Measurements from ENCODE around the gene LRRC27.
A peak's percentile ranks its signal among the peaks of the same experiment; 100 is the strongest.
"Not testable (repeated sequence)": the region's sequence is repeated elsewhere in the genome, so short reads cannot be mapped to it uniquely, and the experiment has no call there.

The LRRC27 gene

GRCh38 chr10:132316133-132316532, 15.9 kb upstream of the LRRC27 start:
- DNase-seq, result no peak

GRCh38 chr10:132317477-132317876, 14.5 kb upstream of the LRRC27 start:
- not testable (repeated sequence) for DNase-seq

GRCh38 chr10:132319853-132320653, 11.9 kb upstream of the LRRC27 start:
- peak in 1 of 2 donors; percentile 31 for DNase-seq

- no peak for DNase-seq
These were observed 11.1 kb upstream of the LRRC27 start for GRCh38 chr10:132320654-132321469.

DNA sequence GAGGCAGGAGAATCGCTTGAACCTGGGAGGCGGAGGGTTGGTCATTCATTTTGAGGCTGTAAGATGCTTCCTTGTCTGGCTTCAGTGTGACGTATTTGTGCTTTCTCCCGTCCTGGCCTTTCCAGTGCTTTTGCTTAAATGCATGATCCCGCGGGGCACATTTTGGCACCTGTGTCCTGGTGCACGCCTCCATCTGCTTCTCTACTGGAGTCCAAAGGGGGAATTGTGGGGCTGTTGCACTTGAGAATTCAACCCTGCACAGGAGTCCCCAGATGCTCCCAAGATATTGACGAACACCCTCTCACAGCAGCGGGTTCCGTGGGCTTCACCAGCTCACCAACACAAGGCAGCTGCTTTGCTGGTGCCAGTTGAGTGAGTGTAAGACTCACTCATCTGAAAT, 10.3 kb upstream of the LRRC27 start:
- no peak for DNase-seq

DNA sequence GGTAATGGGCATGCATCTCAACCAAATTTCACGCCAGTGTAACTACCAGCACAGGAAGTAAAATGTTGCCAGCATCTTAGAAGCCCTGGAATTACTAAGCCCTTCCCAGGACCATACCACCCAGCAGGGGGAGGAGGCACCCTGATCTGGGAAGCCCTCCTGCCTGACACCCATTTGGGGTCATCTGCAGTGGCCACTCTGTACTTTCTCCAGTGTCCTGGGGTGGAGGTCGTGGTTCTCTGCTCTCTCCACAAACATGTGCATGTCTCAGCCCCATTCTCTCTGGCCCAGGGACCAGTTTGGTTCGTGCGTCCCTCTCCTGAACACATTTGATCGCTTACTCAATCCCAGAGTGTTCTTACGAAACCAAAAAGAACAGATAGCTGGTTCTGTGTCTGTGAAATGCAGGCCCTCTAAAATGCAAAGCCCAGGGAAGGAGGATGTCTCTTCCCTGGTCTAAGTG, 9.4 kb upstream of the LRRC27 start:
- DNase-seq, result no peak

- no peak for DNase-seq
These were observed 7.8 kb upstream of the LRRC27 start for GRCh38 chr10:132324186-132324585.

DNA sequence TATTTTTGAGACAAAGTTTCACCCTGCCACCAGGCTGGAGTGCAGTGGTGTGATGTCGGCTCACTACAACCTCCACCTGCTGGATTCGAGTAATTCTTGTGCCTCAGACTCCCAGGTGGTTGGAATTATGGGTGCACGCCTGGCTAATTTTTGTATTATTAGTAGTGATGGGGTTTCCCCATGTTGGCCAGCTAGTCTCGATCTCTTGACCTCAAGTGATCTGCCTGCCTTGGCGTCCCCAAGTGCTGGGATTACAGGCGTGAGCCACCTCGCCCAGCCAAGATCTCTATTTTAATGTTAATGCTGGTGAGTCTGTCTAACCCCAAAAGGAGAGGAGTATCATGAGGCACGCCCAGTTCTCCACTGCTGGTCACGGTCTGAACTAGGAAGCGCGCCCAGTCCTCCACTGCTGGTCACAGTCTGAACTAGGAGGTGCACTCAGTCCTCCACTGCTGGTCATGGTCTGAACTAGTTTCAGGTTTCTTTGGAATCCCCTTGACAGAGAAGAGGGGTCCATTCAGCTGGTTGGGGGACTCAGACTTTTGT, 5.6 kb upstream of the LRRC27 start:
- DNase-seq, result no peak

GRCh38 chr10:132326925-132327324, 5.1 kb upstream of the LRRC27 start:
- DNase-seq, result no peak

DNA sequence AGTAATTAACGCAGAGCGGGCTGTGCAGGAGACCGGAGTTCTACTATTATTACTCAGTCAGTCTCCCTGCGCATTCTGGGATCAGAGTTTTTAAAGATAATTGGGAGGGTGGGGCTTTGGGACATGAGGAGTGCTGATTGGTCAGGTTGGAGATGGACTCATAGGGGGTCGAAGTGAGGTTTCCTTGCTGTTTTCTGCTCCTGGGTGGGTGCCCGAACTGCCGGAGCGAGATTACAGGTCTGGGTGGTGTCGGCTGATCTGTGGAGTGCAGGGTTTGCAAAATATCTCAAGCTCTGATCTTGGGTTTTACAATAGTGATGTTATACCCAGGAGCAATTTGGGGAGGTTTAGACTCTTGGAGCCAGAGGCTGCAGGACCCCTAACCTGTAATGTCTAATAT, 3.9 kb upstream of the LRRC27 start:
- DNase-seq, result no peak

DNA sequence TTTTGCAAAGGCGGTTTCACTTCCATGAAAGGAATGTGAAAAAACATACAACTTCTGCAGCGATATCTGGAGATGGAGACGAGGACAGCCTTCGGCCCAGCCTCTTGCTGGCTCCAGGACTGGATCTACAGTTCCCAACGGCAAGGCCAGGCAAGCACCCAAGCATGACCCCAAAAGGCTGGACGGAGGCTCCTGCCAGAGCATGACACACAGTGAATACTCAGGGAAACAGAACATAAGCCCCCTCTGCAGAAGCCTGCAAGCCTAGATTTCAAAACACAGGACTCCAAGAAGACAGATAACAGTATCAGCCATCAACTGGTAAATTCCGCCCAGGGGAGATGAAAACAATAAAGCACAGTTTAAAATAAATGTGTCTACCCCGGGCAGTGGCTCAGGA, 3.3 kb upstream of the LRRC27 start:
- no peak for DNase-seq

DNA sequence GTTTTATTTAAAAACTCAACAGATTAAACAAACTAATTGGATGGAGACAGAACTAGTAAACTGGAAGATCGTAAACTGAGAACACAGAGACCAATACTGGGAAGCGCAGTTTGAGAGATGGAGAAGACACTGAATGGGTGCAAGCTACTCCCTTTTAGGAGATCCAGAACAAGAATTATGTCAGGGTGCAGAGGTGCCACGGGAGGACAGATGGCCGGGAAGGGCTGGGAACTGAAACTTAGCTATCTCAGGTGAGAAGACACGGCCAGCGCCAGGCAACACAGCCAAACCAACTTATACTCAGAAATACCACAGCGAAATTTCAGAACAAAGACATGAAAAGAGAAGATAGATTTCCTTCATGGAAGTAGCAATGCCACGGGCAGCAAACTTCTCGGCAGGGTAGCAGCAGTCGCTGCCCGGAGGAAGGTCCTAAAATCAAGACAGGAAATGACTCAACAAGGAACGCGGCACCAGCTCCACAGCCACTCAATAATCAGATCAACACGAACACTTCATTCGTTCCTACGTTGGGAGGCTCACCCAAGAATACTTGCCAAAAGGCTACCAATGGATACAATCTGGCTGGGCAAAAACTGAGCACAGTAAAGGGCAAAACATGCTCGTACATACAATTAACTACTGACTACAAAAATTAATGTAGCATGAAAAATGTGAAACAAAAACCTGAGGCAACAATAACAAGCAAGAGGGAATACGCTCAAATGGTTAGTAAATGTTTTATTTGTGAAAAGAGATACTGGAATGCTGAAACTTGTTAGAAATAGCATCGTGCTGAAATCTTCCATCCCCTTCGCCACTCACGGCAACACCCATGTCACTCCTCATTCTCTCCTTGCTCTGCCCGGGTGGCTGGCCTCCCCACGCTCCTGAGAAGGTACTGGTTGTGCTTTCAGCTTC, 2.2 kb upstream of the LRRC27 start:
- peak; percentile 23 to 49 for DNase-seq

GRCh38 chr10:132330486-132330833, 1.5 kb upstream of the LRRC27 start:
- DNase-seq, result no peak

DNA sequence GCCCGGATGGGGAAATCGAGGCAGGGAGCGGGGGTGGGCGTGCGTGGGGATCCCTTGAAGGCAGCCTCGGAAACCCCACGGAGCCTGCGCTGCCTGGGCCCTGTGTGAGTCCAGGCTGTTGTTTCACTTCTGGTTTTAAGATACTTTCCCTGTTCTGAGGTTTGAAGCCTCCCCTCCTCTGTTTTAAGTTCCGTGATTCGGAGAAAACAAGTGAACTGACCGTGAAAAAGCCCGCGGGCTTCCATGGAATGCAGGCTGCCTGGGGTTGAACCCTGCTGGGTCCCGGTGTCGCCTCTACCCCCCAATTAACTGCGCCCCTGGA, 401 bp downstream of the LRRC27 start:
- DNase-seq, result no peak

DNA sequence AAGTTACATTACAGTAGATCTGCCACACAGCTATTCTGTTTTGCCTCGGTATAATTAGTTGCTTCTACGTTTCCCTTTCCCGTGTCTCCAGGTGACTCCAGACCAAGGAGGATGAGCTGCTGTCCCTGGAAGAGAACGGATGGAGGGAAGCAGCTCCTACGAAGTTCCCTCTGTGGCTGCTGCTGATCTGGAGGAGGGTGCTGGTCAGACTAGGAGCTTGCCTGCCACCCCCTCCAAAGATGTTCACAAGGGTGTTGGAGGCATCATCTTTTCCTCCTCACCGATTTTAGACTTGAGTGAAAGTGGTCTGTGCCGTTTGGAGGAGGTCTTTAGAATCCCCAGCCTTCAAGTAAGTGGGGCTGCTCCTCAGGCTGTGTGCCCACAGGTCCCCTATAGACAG, 1.4 kb downstream of the LRRC27 start:
- DNase-seq, result no peak

DNA sequence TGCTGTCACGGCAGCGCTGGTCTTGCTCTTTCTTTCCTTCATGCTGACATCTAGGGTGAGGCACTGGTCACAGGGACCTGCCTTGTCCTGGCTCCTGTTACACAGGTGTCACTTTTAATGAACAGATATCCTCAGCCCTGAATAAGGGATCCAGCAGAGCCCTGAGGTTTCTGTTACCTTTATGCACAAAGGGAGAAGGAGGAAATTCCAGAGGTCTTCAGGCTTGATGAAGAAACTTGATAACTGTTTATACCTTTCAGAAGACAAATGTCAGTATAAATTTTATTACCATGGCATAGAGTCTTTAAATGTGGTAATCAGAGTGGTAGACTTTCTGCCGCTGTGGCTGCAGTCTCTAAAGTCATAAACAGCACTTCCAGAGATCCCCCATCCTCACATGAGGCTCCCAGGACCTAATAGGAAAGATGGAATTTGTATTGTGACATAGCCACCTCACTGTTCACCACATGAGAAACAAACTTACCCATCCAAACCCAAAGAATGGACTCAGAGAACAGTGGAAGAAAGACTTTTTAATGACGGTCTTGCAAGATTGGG, 2.7 kb downstream of the LRRC27 start:
- no peak for DNase-seq

- peak; percentile 22 to 76 for DNase-seq
These were observed 3.4 kb downstream of the LRRC27 start for GRCh38 chr10:132335189-132336063.

DNA sequence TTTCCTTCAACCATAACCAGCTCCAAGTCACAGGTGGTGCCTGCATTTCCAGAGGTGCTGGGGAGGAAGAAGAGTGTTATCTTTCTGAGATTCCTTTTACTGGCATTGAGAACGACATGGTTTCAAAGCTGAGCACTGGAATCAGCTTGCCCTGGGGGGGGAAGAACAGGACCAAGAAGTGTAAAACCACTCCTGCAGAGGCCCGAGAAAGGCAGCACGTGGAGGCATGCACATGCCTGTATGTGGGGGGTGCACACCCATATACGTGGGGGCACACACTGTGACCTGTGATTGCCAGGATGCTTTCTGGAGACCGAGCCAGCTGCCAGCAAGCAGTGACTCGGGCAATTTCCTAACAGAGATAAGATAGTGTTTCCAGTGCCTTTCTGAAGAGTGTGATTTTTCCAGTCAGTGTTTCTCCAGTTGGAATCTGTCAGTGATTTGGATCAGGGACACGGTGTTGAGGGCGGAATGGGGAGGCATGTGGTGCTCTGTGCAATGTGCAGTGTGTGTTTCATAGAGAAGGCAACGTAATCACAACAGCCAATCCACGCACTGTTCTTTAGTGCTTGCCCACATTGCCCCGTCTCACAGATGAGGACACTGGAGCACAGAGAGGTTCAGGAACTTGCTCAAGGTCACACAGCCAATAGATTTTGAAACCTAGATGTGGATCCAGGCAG, 4.2 kb downstream of the LRRC27 start:
- DNase-seq, result no peak

DNA sequence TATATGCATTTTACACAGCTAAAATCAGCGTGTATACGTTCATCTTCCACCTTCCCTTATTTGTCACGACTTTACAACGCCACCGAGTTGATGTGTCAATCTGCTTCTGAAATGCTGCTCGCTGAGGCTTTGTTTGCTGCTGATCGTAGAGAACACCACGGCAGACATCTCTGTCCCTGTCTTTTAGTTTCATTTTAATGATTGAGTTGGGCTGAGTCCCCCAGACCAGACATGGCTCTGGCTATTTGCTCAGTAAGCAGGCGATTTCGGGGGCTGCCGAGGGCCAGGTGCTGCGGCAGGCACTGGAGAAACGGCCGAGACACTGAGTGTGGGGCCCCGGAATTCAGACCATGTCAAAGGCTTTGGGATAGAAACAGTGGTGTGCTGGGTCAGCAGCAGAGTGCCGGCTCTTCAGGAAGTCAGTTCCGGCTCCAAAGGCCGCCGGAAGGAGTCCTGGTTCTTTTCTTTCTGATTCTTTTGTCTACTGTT, 5.0 kb downstream of the LRRC27 start:
- DNase-seq, result peak in 1 of 2 donors; percentile 15

- DNase-seq, result not testable (repeated sequence)
These were observed 5.9 kb downstream of the LRRC27 start for GRCh38 chr10:132337854-132338253.

DNA sequence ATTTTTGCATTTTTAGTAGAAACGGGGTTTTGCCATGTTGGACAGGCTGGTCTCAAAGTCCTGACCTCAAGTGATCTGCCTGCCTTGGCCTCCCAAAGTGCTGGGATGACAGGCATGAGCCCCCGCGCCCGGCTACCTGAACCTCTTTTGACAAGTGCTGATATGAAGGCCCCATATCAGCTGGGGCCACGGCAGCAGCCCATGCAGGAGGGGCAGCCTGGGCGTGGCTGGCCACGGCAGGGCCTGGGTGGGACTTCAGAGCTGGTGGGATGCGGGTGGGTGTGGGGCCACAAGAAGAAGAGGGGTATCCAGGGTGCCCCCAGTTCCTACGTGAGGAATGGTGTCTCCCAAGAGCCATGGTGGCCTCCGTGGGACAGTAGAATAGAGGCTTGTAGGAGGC, 6.9 kb downstream of the LRRC27 start:
- no peak for DNase-seq

All from CD4-positive, alpha-beta T cell treated with Interferon alpha-2 for 1 hour (primary cell).